ENCODE data around the gene NPHS1. TPM values are rescaled to one million over a fixed set of nuclear protein-coding genes. Genes with fewer than 3 reads are reported as not detected.

Gene NPHS1
- total RNA-seq, 2 donors from 2014 or later: 14.0 to 33.6 TPM

GRCh38 chr19:35783469-35784434 is 68.6 kb downstream of the NPHS1 start:
- no peaks in the 10 kb centered on the region for H3K27me3 ChIP-seq
- H3K27ac ChIP-seq: no peak overlapping the region
- no peaks in the 10 kb centered on the region for H3K36me3 ChIP-seq (replicated peaks in 1 of 2; ENCODE audit: insufficient read depth in 1 of 2, low read depth in 2 of 2)
- H3K4me1 ChIP-seq: no peaks in the 10 kb centered on the region
- TF ChIP-seq POLR2A (IDR thresholded peaks at IDR 0.05) (no peak), CTCF (IDR thresholded peaks at IDR 0.05) (no peak)
- DNase-seq (no peak), ATAC-seq (no peak)
- intact Hi-C loops (cut with DNase I): no loop called here
- H3K4me3 ChIP-seq: no peak overlapping the region
- WGBS, 2 donors: 90 to 91% methylated on average over 19 to 25 of the region's 28 CpGs
- H3K9me3 ChIP-seq: no peaks in the 10 kb centered on the region

- H3K27ac ChIP-seq: no peak overlapping the region
- H3K27me3 ChIP-seq: no peaks in the 10 kb centered on the region
- H3K4me1 ChIP-seq: no peaks in the 10 kb centered on the region
- TF ChIP-seq POLR2A (IDR thresholded peaks at IDR 0.05): no peak
- no peak for TF ChIP-seq CTCF (IDR thresholded peaks at IDR 0.05)
- WGBS, 2 donors: 91 to 95% methylated on average over 9 to 12 of the region's 12 CpGs
- H3K4me3 ChIP-seq: no peak overlapping the region
- intact Hi-C loops (cut with DNase I): no loop called here
- H3K9me3 ChIP-seq: no peaks in the 10 kb centered on the region
- ATAC-seq (no peak), DNase-seq (no peak)
- no peaks in the 10 kb centered on the region for H3K36me3 ChIP-seq (replicated peaks in 1 of 2; ENCODE audit: insufficient read depth in 1 of 2, low read depth in 2 of 2)
Measured at GRCh38 chr19:35782589-35782988, 69.7 kb downstream of the NPHS1 start.

GRCh38 chr19:35781650-35782049 is 70.7 kb downstream of the NPHS1 start:
- WGBS, 2 donors: 88 to 90% methylated on average over 9 of the region's 9 CpGs
- no peak for ATAC-seq

GRCh38 chr19:35780717-35781116 is 71.6 kb downstream of the NPHS1 start:
- Histone ChIP-seq H3K27me3 (no peaks in the 10 kb centered on the region), H3K4me3 (no peak overlapping the region), H3K36me3 (replicated peaks in 1 of 2; ENCODE audit: insufficient read depth in 1 of 2, low read depth in 2 of 2) (no peaks in the 10 kb centered on the region), H3K9me3 (no peaks in the 10 kb centered on the region), H3K27ac (no peak overlapping the region), H3K4me1 (peaks cover 6% of the 10 kb centered on the region)
- no peak for DNase-seq
- ATAC-seq: no peak
- TF ChIP-seq CTCF (IDR thresholded peaks at IDR 0.05): no peak
- 86 to 90% methylated on average over 3 to 15 of the region's 20 CpGs for WGBS, 2 donors
- intact Hi-C loops (cut with DNase I): no loop called here

More at GRCh38 chr19:35781650-35782049, 70.7 kb downstream of the NPHS1 start:
- no peak overlapping the region for H3K27ac ChIP-seq
- no peaks in the 10 kb centered on the region for H3K36me3 ChIP-seq (replicated peaks in 1 of 2; ENCODE audit: insufficient read depth in 1 of 2, low read depth in 2 of 2)
- no peak for TF ChIP-seq POLR2A (IDR thresholded peaks at IDR 0.05)
- TF ChIP-seq CTCF (IDR thresholded peaks at IDR 0.05): no peak
- no peaks in the 10 kb centered on the region for H3K27me3 ChIP-seq
- no peaks in the 10 kb centered on the region for H3K9me3 ChIP-seq
- H3K4me3 ChIP-seq: no peak overlapping the region
- H3K4me1 ChIP-seq: no peaks in the 10 kb centered on the region
- intact Hi-C loops (cut with DNase I): no loop called here
- DNase-seq: no peak
